GM10266 (cell line): Measurements from ENCODE around the gene C1QTNF6.

ENCODE experiments used
- DNase-seq: peaks from one replicate; pipeline ENCODE4 v3.0.0; 2012; ENCODE audit errors: extremely low spot score
- CTCF ChIP-seq: IDR thresholded peaks from 2 replicates; pipeline ENCODE4 v1.5.1; 2012; ENCODE audit warnings: mild to moderate bottlenecking, low read depth; ENCODE audit not compliant: control insufficient read depth, insufficient read depth; ENCODE audit errors: missing control alignments

The C1QTNF6 gene

DNA sequence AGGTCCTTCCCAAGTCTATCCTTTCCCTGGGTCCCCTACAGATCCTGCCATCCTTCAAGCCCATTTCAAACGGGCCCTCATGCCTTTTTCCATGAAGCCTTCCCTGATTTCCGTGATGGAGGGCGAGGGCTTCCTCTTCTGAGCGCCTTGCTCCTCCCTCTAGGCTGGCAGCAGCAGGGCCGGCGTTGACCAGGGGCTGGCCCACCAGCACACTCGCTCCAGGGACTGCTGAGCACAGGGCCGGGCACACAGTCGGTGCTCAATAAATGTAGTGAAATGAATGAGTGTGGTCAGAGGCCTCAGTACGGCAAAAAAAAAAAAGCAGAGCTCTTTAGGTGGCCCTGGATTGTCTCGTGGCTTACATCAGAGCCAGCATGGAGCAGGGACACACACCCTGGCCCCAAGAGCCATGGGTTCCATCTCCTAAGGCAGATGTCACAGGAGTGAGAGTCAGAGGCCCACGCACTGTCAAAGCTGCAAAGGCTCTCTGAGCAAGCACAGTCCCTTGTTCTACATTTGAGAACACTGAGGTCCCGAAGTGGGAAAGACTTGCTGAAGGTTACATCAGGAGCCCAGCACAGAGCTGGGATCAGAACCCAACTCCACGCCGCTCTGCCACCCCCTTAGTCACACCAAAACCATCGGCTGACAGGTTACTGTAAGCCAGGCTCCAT lies 41.4 kb downstream of the C1QTNF6 start:
- no peak for TF ChIP-seq CTCF
- no peak for DNase-seq

DNA sequence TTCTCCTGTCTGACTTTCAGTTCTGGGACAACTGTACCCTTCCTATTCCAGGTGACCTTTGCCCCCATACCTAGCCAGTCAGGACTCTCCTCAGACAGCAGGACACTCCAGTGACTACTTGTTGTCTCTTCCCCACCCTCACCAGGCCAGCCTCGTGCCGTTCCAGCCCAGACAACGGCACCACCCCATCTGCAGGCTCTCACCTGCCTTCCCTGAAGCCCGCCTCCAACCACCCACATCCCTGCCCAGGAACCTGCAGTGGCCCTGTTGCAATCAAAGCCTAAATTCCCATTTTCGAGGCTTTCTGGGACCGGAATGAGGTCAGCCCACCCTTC lies 42.0 kb downstream of the C1QTNF6 start:
- TF ChIP-seq CTCF = no peak

GRCh38 chr22:37145180-37146050 lies 42.6 kb downstream of the C1QTNF6 start:
- no peak for TF ChIP-seq CTCF

More for the DNA sequence above, 42.0 kb downstream of the C1QTNF6 start:
- no peak for DNase-seq

GRCh38 chr22:37144180-37144554 lies 43.9 kb downstream of the C1QTNF6 start:
- DNase-seq = no peak
- TF ChIP-seq CTCF = no peak

More at GRCh38 chr22:37145180-37146050, 42.6 kb downstream of the C1QTNF6 start:
- no peak for DNase-seq

- TF ChIP-seq CTCF = no peak
- DNase-seq = no peak
Measured at GRCh38 chr22:37141971-37142370, 46.1 kb downstream of the C1QTNF6 start.

DNA sequence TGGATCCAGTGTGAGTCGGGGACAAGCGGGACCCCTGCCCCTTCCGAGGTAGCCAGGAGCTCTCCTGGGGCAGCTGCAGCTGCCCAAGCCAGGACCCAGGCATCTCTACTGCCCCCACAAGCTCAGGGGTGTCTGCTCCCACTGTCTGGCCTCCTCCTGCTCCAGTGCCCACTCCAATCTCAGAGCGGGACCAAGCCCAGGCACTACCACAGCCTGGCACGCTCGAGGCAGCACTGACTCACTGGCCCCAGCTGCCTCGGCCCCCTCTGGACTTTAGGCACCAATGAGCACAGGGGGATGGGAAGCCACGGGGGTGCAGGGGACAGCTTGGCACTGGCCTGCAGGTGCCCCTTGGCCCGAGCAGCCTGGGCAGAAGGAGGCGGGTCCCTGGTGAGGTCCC lies 46.6 kb downstream of the C1QTNF6 start:
- TF ChIP-seq CTCF = no peak
- no peak for DNase-seq
